Measurements from ENCODE around the gene CDSN. TPM values are rescaled to one million over a fixed set of nuclear protein-coding genes. Genes with fewer than 3 reads are reported as not detected.

The CDSN gene
- total and polyA plus RNA-seq, 2 of the 4 experiments (the other 2 are of a cell fraction): not detected

GRCh38 chr6:31110825-31111582, 9.2 kb downstream of the CDSN start:
- ChIA-PET POLR2A (ENCODE audit: unreplicated experiment) (no interaction called here), CTCF (no interaction called here)
- in situ Hi-C loops (cut with MboI; ENCODE audit: low sequenced_read_pairs) (no loop called here), intact Hi-C loops (cut with micrococcal nuclease) (no loop called here), dilution Hi-C loops (cut with HindIII; ENCODE audit: low sequenced_read_pairs, unreplicated experiment) (no loop called here)
- Histone ChIP-seq H3K27ac (ENCODE audit: insufficient read depth, low read length) (no peak overlapping the region), H3K4me2 (ENCODE audit: low read depth, low read length) (no peak overlapping the region), H4K91ac (ENCODE audit: insufficient read depth, low read depth, low read length) (no peak overlapping the region), H2AFZ (replicated peaks; ENCODE audit: low read length, poor library complexity) (no peak overlapping the region), H3K9me3 (ENCODE audit: control insufficient read depth, insufficient read depth, low read length) (no peaks in the 10 kb centered on the region), H2AK5ac (ENCODE audit: low read depth, low read length) (no peak overlapping the region), H3K36me3 (ENCODE audit: control insufficient read depth, insufficient read depth, low read length) (no peaks in the 10 kb centered on the region), H3K4ac (ENCODE audit: low read depth, low read length) (no peak overlapping the region), H3K9me1 (ENCODE audit: insufficient read depth, low read length) (peaks cover 15% of the 10 kb centered on the region), H2BK5ac (ENCODE audit: low read depth, low read length, poor library complexity, severe bottlenecking) (no peak overlapping the region), H3K4me1 (ENCODE audit: control insufficient read depth, insufficient read depth, low read length) (peaks cover 11% of the 10 kb centered on the region), H3K56ac (ENCODE audit: extremely low read depth, insufficient read depth, low read length) (no peak overlapping the region), H3K9ac (ENCODE audit: low read depth, low read length) (no peak overlapping the region), H2BK120ac (ENCODE audit: low read depth, low read length) (no peak overlapping the region), H3K18ac (ENCODE audit: low read depth, low read length) (no peak overlapping the region), H4K8ac (ENCODE audit: low read depth in 2 of 2, low read length in 2 of 2) (no peak overlapping the region), H3K23ac (ENCODE audit: low read depth, low read length) (no peak overlapping the region), H3K27me3 (ENCODE audit: control insufficient read depth, insufficient read depth, low read length) (peaks cover 36% of the 10 kb centered on the region), H4K20me1 (ENCODE audit: insufficient read depth, low read length) (no peaks in the 10 kb centered on the region), H3K79me1 (ENCODE audit: low read depth in 1 of 2, low read length in 2 of 2) (peaks cover 0 to 9% of the 10 kb centered on the region in 2 experiments; a peak in 2 of 4 replicates), H2BK15ac (ENCODE audit: low read depth, low read length) (no peak overlapping the region), H4K5ac (ENCODE audit: low read depth, low read length) (no peak overlapping the region), H3K14ac (replicated peaks; ENCODE audit: low read depth, low read length) (no peak overlapping the region), H3K4me3 (ENCODE audit: insufficient read depth, low read depth, low read length) (no peak overlapping the region), H2BK20ac (ENCODE audit: low read depth, low read length) (no peak overlapping the region), H2AK9ac (replicated peaks; ENCODE audit: low read depth, low read length, poor library complexity) (no peak overlapping the region)
- no peak for TF ChIP-seq RAD21 (IDR thresholded peaks at IDR 0.05; ENCODE audit: low read length)
- TF ChIP-seq, protein P1, sequence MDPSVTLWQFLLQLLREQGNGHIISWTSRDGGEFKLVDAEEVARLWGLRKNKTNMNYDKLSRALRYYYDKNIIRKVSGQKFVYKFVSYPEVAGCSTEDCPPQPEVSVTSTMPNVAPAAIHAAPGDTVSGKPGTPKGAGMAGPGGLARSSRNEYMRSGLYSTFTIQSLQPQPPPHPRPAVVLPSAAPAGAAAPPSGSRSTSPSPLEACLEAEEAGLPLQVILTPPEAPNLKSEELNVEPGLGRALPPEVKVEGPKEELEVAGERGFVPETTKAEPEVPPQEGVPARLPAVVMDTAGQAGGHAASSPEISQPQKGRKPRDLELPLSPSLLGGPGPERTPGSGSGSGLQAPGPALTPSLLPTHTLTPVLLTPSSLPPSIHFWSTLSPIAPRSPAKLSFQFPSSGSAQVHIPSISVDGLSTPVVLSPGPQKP (IDR thresholded peaks at IDR 0.05; ENCODE audit: borderline replicate concordance, low read depth, low read length): no peak
- no peak for TF ChIP-seq POLR2A (IDR thresholded peaks at IDR 0.05; ENCODE audit: low read depth, low read length)
- DNase-seq: no peak
- no TSS peak for BruUV-seq (replicated peaks)
- ATAC-seq (ENCODE audit: low read depth): no peak
- WGBS, 2 experiments (ENCODE audit: extremely low coverage in 2 of 2, insufficient read length in 1 of 2): 70% methylated on average over 3 of the region's 11 CpGs; no CpG with 5 or more reads in 1 of the 2 experiments
